ENCODE results near the gene ACYP1.

- no peak for TF ChIP-seq CTCF (IDR thresholded peaks at IDR 0.05; ENCODE audit: low read depth, low read length, poor library complexity, severe bottlenecking)
- TF ChIP-seq EZH2phosphoT487 (IDR thresholded peaks at IDR 0.05; ENCODE audit: borderline replicate concordance, low read length): no peak
Measured at GRCh38 chr14:75030147-75030546, 33.7 kb downstream of the ACYP1 start.
